ENCODE measurements around the gene CRNN.
A peak's percentile ranks its signal among the peaks of the same experiment; 100 is the strongest.

CRNN gene

GRCh38 chr1:152413909-152414308 lies at the start of gene CRNN:
CRNN (minus strand) TSS chr1:152414263; CDS start chr1:152412233, 2,030 bp downstream.
- FAIRE-seq = no peak

GRCh38 chr1:152462636-152463035 lies 48.6 kb upstream of the CRNN start:
- FAIRE-seq = no peak

- FAIRE-seq = peak; percentile 91
These were observed 47.5 kb upstream of the CRNN start for GRCh38 chr1:152461544-152461943.

GRCh38 chr1:152460529-152460899 lies 46.5 kb upstream of the CRNN start:
- FAIRE-seq = no peak

GRCh38 chr1:152459596-152460528 lies 45.8 kb upstream of the CRNN start:
- FAIRE-seq = peak; percentile 69

GRCh38 chr1:152458384-152459185 lies 44.5 kb upstream of the CRNN start:
- peak; percentile 90 for FAIRE-seq

GRCh38 chr1:152457561-152457960 lies 43.5 kb upstream of the CRNN start:
- FAIRE-seq = no peak

GRCh38 chr1:152457071-152457470 lies 43.0 kb upstream of the CRNN start:
- FAIRE-seq = no peak

GRCh38 chr1:152451254-152451653 lies 37.2 kb upstream of the CRNN start:
- FAIRE-seq = no peak

- FAIRE-seq = no peak
These were observed 35.6 kb upstream of the CRNN start for GRCh38 chr1:152449661-152450060.

- FAIRE-seq = no peak
These were observed 34.4 kb upstream of the CRNN start for GRCh38 chr1:152448496-152448895.

- no peak for FAIRE-seq
These were observed 34.0 kb upstream of the CRNN start for GRCh38 chr1:152448095-152448494.

- no peak for FAIRE-seq
These were observed 33.4 kb upstream of the CRNN start for GRCh38 chr1:152447484-152447883.

- FAIRE-seq = no peak
These were observed 30.0 kb upstream of the CRNN start for GRCh38 chr1:152444045-152444444.

- FAIRE-seq = no peak
These were observed 28.7 kb upstream of the CRNN start for GRCh38 chr1:152442765-152443164.

- no peak for FAIRE-seq
These were observed 28.2 kb upstream of the CRNN start for GRCh38 chr1:152442301-152442700.

- no peak for FAIRE-seq
These were observed 27.7 kb upstream of the CRNN start for GRCh38 chr1:152441756-152442155.

- FAIRE-seq = peak; percentile 90
These were observed 26.8 kb upstream of the CRNN start for GRCh38 chr1:152440635-152441471.

GRCh38 chr1:152436593-152437496 lies 22.8 kb upstream of the CRNN start:
- FAIRE-seq = no peak

GRCh38 chr1:152427458-152427857 lies 13.4 kb upstream of the CRNN start:
- FAIRE-seq = no peak

- FAIRE-seq = no peak
These were observed 12.7 kb upstream of the CRNN start for GRCh38 chr1:152426731-152427130.

GRCh38 chr1:152419917-152420316 lies 5.9 kb upstream of the CRNN start:
- no peak for FAIRE-seq

All from TTC549 (cell line).